Panc1 (cell line): ENCODE measurements around the gene HNRNPAB. TPM values are rescaled to one million over a fixed set of nuclear protein-coding genes. Genes with fewer than 3 reads are reported as not detected.

Experiments used
- ATAC-seq: fragments of 200-7000 bp; cut with Tn5 transposase; 2 replicates; pipeline ENCODE4 v1.9.1; 2020; ENCODE audit warnings: mild to moderate bottlenecking, moderate library complexity
- BruUV-seq: library from RNA; stranded (reverse); fragments of 400-500 nt; replicated peaks from 2 replicates; lab custom pipeline; 2021; lab: Mats Ljungman, UMichigan
- CTCF ChIA-PET: fragments of 300-600 bp; sonication (Branson Sonifier 250); formaldehyde crosslinking; loops from one replicate; lab custom pipeline; 2022; ENCODE audit warnings: antibody characterized with exemption; lab: Charles Lee
- POLR2A ChIA-PET: fragments of 300-600 bp; sonication (Branson Sonifier 250); formaldehyde crosslinking; loops from one replicate; lab custom pipeline; 2022; ENCODE audit warnings: antibody characterized with exemption; lab: Charles Lee
- DNase-seq: peaks from one replicate; pipeline ENCODE4 v3.0.0-alpha.2; 2010; ENCODE audit warnings: low read depth, low spot score
- H3K27ac ChIP-seq: 2 replicates; pipeline ENCODE4 v1.5.1; 2011; ENCODE audit warnings: mild to moderate bottlenecking, low read length, inconsistent platforms
- H3K27me3 ChIP-seq: fragments of 200-500 bp; sonication (Bioruptor generic); 2 replicates; pipeline ENCODE4 v1.6.0; 2014; ENCODE audit warnings: low read length, inconsistent platforms; ENCODE audit not compliant: control insufficient read depth, insufficient read depth
- H3K36me3 ChIP-seq: fragments of 200-500 bp; sonication (Bioruptor generic); 2 replicates; pipeline ENCODE4 v1.5.1; 2014; ENCODE audit warnings: inconsistent platforms, mild to moderate bottlenecking, low read length, moderate library complexity; ENCODE audit not compliant: control insufficient read depth, insufficient read depth
- H3K4me1 ChIP-seq: 2 replicates; pipeline ENCODE4 v1.5.1; 2011; ENCODE audit warnings: inconsistent platforms, mild to moderate bottlenecking, low read length, moderate library complexity; ENCODE audit not compliant: control insufficient read depth, insufficient read depth
- H3K4me3 ChIP-seq, 2 experiments: 2 replicates each; pipeline ENCODE4 v1.5.1; 2011 to 2012; ENCODE audit warnings: low read depth in 2 of 2, low read length in 2 of 2, mild to moderate bottlenecking in 2 of 2, inconsistent platforms in 1 of 2, moderate library complexity in 1 of 2
- H3K9me3 ChIP-seq: fragments of 200-500 bp; sonication (Bioruptor generic); 2 replicates; pipeline ENCODE4 v1.5.1; 2014; ENCODE audit warnings: low read depth, mild to moderate bottlenecking, inconsistent platforms, low read length, moderate library complexity; ENCODE audit not compliant: control insufficient read depth, insufficient read depth
- POLR2AphosphoS5 ChIP-seq: IDR thresholded peaks from 2 replicates; pipeline ENCODE4 v1.6.1; 2012; ENCODE audit warnings: mild to moderate bottlenecking, low read depth, low read length, moderate library complexity
- SIN3A ChIP-seq: IDR thresholded peaks from 2 replicates; pipeline ENCODE4 v1.6.1; 2012; ENCODE audit warnings: low read depth, mild to moderate bottlenecking, low read length, moderate library complexity, borderline replicate concordance; ENCODE audit not compliant: insufficient read depth
- TCF7L2 ChIP-seq: IDR thresholded peaks from 2 replicates; pipeline ENCODE4 v1.6.1; 2011; ENCODE audit warnings: mild to moderate bottlenecking, low read depth, low read length, inconsistent platforms
- in situ Hi-C: cut with HindIII; loops from 2 replicates; pipeline ENCODE4 v1.10.0; 2016; ENCODE audit warnings: low sequenced_read_pairs, low pct_unique_long_range_greater_than_20kb
- intact Hi-C: fragments of 100-400 bp; cut with micrococcal nuclease; formaldehyde crosslinking; loops from one replicate; pipeline ENCODE4 v1.10.0; 2022; ENCODE audit not compliant: unreplicated experiment
- total RNA-seq: library from RNA; stranded (reverse); gene quantifications from one replicate; pipeline ENCODE4 v1.2.1, GENCODE V29; 2021; ENCODE audit not compliant: unreplicated experiment
- TF ChIP-seq, protein P1 (sequence below), 2 experiments: IDR thresholded peaks; 2 replicates each; pipeline ENCODE4 v1.6.1; 2011 to 2012; ENCODE audit warnings: low read depth in 2 of 2, control low read depth in 1 of 2, low read length in 1 of 2, mild to moderate bottlenecking in 1 of 2, moderate library complexity in 1 of 2; ENCODE audit not compliant: insufficient read depth in 1 of 2
- TF ChIP-seq, protein P2 (sequence below): fragments of 450-650 bp; IDR thresholded peaks from 2 replicates; pipeline ENCODE4 v1.5.1; 2017; ENCODE audit warnings: mild to moderate bottlenecking

Gene HNRNPAB
- total RNA-seq, 1 experiment from 2014 or later: 273 TPM

DNA sequence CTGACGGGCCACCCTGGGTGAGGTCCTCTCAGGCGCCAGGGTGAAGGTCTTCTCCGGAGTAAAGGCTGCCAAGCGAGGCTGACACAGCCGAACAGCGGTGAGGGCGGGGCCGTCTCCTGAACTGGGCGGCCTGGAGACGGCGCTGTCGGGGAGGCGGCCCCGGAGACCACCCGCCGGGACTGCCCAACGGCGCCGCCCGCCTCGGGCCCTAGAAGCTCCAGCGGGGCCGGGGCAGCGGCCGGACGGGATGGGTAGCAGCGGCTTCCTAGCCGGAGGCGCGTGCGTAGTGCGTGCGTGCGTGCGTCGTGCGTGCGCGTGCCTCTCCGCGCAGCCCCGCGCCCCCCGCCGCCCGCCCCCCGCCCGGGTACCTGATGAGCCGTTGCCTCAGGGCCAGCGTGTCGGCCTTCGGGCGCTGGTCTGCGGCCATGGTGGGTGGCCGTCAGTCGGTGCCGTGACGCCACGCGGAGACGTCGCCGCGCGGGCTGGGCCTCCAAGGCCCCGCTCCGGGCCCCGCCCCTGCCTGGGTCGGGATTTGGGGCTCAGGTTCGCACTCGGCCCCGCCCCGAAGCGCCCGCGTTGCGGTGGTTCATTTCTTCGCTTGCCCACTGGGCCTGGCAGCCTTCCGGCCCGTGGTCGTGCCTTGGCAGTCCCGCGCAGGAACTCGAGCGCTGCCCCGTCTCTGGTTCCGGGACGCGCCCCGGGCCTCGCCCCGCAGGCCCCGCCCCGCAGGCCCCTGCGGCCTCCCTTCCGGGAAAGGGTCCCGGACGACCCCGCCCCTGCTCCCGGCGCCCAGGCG is 28.0 kb downstream of the HNRNPAB start, which contains the start of gene PHYKPL:
Gene PHYKPL (minus strand): TSS at position 679 of the 796 bp plus-strand sequence. CDS start 252 bp downstream, at position 427.
- H3K27me3 ChIP-seq: no peaks in the 10 kb centered on the region
- peak within 1 kb of the TSS; percentile 78 to 86 for H3K4me3 ChIP-seq
- intact Hi-C loops: no loop called here
- TF ChIP-seq, protein P1, sequence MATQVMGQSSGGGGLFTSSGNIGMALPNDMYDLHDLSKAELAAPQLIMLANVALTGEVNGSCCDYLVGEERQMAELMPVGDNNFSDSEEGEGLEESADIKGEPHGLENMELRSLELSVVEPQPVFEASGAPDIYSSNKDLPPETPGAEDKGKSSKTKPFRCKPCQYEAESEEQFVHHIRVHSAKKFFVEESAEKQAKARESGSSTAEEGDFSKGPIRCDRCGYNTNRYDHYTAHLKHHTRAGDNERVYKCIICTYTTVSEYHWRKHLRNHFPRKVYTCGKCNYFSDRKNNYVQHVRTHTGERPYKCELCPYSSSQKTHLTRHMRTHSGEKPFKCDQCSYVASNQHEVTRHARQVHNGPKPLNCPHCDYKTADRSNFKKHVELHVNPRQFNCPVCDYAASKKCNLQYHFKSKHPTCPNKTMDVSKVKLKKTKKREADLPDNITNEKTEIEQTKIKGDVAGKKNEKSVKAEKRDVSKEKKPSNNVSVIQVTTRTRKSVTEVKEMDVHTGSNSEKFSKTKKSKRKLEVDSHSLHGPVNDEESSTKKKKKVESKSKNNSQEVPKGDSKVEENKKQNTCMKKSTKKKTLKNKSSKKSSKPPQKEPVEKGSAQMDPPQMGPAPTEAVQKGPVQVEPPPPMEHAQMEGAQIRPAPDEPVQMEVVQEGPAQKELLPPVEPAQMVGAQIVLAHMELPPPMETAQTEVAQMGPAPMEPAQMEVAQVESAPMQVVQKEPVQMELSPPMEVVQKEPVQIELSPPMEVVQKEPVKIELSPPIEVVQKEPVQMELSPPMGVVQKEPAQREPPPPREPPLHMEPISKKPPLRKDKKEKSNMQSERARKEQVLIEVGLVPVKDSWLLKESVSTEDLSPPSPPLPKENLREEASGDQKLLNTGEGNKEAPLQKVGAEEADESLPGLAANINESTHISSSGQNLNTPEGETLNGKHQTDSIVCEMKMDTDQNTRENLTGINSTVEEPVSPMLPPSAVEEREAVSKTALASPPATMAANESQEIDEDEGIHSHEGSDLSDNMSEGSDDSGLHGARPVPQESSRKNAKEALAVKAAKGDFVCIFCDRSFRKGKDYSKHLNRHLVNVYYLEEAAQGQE (IDR thresholded peaks at IDR 0.05; ENCODE audit: insufficient read depth in 1 of 2, low read depth in 2 of 2, low read length in 1 of 2): no peak
- TF ChIP-seq POLR2AphosphoS5: peak; percentile 53
- peaks cover 21% of the 10 kb centered on the region for H3K4me1 ChIP-seq
- H3K36me3 ChIP-seq: peaks cover 2% of the 10 kb centered on the region; the same call in 1 of the 2 replicates
- no peaks in the 10 kb centered on the region for H3K9me3 ChIP-seq
- CTCF ChIA-PET: interaction anchor here (0.7 kb wide), 1 partner anchor 253 kb away, joined by 4 read pairs; no protein-coding TSS in a partner anchor
- peak; percentile 83 for ATAC-seq
- POLR2A ChIA-PET: no interaction called here
- DNase-seq: no peak
- in situ Hi-C loops: no loop called here
- peak within 1 kb of the TSS; percentile 89 for H3K27ac ChIP-seq
- BruUV-seq: no TSS peak

DNA sequence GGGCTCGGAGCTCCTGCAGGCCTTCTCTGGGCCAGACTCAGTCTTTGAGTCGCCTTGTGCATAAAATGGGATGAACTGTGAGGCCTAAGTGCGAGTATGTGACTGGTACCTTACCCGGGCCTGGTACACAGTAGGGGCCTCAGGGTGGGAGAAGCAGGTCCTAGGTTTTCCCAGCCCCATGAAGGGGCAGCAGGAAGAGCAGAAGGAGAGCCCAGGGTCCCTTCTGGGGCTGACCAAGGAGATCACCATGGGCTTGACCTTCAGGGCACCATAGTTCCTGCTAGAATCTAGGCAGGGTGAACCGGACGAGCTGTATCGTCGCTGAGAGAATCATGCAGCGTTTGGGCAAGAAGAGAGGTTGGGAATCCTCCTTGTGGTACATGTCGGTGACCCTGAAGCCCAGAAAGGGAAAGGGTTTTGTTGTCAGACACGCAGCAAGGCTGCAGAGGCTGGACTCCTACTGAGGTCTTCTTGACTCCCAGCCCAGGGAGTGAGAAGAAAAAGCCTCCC is 28.6 kb downstream of the HNRNPAB start:
- CTCF ChIA-PET: no interaction called here
- intact Hi-C loops (no loop called here), in situ Hi-C loops (no loop called here)
- Histone ChIP-seq H3K4me1 (peaks cover 21% of the 10 kb centered on the region), H3K36me3 (peaks cover 2% of the 10 kb centered on the region; the same call in 1 of the 2 replicates), H3K27ac (peak overlapping the region; percentile 88), H3K4me3 (peak overlapping the region; percentile 78 to 86), H3K9me3 (no peaks in the 10 kb centered on the region), H3K27me3 (no peaks in the 10 kb centered on the region)
- no peak for DNase-seq
- no peak; the same call in 1 of the 2 replicates for ATAC-seq
- POLR2A ChIA-PET: no interaction called here
- BruUV-seq: no TSS peak
- TF ChIP-seq SIN3A (no peak), POLR2AphosphoS5 (no peak), TCF7L2 (no peak)
- TF ChIP-seq, protein P2, sequence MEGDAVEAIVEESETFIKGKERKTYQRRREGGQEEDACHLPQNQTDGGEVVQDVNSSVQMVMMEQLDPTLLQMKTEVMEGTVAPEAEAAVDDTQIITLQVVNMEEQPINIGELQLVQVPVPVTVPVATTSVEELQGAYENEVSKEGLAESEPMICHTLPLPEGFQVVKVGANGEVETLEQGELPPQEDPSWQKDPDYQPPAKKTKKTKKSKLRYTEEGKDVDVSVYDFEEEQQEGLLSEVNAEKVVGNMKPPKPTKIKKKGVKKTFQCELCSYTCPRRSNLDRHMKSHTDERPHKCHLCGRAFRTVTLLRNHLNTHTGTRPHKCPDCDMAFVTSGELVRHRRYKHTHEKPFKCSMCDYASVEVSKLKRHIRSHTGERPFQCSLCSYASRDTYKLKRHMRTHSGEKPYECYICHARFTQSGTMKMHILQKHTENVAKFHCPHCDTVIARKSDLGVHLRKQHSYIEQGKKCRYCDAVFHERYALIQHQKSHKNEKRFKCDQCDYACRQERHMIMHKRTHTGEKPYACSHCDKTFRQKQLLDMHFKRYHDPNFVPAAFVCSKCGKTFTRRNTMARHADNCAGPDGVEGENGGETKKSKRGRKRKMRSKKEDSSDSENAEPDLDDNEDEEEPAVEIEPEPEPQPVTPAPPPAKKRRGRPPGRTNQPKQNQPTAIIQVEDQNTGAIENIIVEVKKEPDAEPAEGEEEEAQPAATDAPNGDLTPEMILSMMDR: no peak
- TF ChIP-seq, protein P1 (IDR thresholded peaks at IDR 0.05; ENCODE audit: insufficient read depth in 1 of 2, low read depth in 2 of 2, low read length in 1 of 2): no peak
